DMS53 treated with DMSO at 0.1 percent for 48 hours (cell line): Measurements from ENCODE around the gene FAM216A.
"Not testable (repeated sequence)": the region's sequence is repeated elsewhere in the genome, so short reads cannot be mapped to it uniquely, and the experiment has no call there.

Experiments used
- DNase-seq: peaks from one replicate; lab custom pipeline; 2025; ENCODE audit not compliant: unreplicated experiment; lab: John Stamatoyannopoulos, UW

Gene FAM216A

DNA sequence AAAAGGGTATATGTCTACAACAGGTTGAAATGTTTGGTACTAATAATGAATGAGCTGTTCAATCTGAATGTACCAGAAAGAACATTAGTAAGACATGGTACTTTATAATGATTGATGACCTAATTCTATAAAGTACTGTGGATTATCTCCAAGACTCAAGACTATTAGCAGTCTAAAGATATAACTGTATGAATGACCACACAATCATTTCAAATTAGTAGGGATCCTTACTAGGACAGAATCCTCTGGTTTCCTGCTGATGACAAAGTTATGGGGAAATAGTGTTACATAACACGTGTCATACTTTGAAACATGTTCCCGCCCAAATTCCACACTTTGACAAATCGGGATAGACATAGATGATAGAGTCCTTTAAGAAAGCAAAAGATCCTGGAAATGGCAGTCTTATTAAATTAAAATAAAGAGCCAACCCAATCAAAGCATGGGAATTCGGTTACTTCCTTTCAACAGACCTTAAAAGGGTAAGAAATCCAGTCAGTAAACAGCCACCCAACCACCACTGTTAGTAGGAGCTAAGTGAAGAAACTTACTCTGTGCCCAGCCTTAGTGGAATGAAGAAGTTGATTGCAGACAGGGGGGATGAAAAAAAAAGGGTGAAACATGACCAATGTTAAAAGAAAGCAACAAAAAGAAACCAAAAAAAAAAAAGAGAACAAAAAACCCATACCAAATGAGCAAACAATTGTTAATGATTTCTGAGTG, 30.5 kb downstream of the FAM216A start:
- no peak for DNase-seq

DNA sequence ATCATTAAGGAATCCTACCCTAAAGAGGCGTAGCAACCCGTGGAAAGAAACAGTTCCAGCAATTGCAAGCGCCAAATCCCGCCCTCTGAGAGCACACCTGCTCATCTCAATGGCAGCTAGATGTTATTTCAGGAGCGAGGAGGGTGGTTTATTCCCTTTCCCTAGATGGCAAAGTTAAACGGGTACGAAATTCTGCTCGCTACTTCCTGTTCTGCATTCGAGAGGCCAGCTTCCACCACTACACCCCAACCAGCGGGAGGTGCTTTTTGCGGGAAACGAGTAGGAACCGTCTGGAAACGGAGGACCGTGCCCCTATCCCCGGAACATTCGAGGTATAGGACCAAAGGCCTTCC, 32.7 kb downstream of the FAM216A start:
- peak; percentile 61 for DNase-seq

DNA sequence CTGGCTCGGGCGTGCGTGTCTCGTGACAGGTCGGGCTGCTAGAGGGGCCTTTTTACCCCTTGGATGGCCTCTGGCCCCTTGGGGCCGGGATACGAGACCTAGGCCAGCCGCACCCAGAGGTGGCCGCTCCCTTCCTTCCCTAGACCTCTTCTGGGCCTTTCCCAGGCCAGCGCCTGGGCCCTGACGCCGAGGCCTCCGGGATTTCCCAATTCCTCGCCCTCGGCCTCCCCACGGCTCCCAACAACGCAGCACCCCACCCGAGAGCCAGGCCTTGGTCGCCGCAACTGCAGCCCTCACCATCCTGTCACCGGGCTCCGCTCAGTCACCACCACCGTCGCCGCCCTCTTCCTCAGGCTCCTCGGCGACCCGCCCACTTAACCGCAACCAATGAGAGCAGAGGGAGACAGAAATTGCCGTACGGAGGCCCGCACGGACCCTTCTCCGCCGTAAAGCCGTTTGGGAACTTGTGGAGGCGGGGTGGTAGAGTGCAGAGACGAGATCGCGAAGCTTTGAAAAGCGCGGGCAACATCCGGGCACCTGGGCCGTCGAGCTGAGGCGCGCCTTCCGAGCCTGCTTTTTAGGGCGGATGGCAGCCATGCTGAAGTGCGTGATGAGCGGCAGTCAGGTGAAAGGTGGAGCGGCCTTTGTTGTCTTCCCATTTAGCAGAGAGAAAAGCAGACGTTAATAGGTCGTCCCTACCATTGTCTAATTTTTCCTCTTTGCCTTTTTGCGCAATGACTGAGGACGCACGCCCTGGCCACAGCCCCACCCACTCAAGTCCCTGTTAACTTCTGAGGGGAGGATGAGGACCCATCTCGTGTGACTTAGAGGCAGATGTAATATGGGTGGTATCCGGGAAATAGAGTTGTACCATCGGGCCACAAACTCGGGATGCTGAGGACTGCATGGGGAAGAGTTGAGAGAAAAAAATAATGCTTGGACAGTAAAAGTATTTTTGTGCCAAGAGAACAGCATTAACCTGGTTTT, 33.4 kb downstream of the FAM216A start, which contains the start of the genes RAD9B and VPS29:
Gene RAD9B, plus strand, starts transcription at position 580 of the 987 bp plus-strand sequence. Its CDS starts 7 bp downstream, at position 587.
Gene VPS29, minus strand, starts transcription at position 360 of the 987 bp plus-strand sequence. Its CDS starts 60 bp downstream, at position 300.
- DNase-seq = peak; percentile 99

DNA sequence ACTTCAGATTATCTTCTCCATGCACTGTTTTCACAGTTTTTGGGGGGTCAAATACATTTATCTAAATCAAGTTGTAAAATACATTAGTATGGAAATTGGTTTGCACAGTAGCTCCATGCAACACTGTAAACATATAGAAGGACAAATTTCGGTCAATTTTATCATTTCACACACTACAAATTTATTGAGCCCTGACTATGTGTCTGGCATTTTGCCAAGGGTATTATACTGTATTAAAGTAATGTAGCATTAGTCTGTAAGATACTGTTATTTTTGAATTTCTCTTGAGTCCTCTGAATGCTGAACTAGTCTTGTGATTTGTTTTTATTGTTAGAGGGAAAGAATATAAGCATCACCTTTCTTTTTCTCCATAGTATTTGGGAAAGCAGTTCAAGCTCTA, 34.8 kb downstream of the FAM216A start:
- DNase-seq = no peak

DNA sequence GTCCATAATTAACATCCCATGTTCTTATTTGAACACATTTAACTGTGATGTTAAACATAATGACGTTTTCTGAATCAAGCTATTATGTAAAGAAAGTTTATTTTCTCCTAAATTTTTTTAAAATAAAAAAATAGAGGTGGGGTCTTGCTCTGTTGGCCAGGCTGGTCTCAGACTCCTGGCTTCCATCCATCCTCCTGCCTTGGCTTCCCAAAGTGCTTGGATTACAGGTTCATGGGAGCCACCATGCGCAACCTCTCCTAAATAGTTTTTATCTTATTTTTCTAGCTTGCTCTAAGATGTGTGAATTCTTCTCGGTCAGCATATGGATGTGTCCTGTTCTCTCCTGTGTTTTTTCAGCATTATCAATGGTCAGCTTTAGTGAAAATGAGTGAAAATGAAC, 36.7 kb downstream of the FAM216A start:
- DNase-seq = no peak

DNA sequence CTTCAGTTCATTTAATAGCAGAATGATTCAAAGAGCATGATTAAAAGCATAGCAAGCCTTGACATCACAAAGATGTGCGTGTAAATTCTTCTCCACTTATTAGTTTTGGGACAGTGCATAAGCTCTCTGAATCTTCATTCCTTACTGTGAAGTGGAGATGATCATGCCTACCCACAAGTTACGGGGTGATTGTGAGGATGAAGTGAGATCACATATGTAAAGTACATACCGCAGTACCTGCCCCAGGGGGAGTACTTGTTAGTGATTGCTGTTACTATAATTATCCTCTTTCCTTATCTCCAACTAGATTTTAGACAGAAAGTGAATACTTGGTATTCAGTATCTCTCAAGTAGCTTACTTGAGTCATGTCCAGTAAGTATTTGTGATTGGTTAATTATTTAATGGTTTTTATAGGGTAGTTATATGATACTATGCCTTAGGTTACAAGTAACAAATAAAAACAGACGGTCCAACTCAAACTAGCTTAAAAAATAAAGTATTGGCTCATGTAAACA, 39.5 kb downstream of the FAM216A start:
- DNase-seq = no peak

DNA sequence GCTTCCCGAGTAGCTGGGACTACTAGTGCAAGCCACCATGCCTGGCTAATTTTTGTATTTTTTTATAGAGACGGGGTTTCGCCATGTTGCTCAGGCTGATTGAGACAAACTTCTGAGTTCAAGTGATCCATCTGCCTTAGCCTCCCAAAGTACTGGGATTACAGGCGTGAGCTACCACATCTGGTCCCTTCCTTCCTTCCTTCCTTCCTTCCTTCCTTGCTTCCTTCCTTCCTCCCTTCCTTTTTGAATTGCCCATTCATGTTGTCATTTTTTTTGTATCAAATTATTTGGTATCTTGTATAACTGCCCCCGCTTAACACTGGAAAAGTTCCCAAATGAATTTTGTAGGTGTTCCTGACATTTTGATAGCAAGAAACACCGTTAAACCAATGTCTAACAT, 45.2 kb downstream of the FAM216A start:
- no peak for DNase-seq

DNA sequence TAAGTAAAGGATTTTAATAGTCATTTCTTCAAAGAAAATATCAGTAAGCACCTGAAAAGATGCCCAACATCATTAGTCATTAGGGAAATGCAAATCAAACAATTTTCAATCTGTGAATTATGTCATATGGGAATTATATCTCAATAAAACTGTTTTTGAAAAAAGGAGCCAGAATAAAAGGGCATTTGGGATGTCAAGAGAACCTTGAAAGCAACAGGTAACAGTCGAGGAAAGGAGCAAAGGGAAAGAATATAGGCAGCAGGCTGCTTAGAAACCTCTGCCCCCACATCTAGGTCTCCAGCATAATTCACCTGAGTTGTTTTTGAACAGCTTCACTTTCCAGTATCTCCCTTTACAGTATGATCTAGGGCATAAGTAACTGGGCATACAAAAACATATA, 45.7 kb downstream of the FAM216A start:
- no peak for DNase-seq

DNA sequence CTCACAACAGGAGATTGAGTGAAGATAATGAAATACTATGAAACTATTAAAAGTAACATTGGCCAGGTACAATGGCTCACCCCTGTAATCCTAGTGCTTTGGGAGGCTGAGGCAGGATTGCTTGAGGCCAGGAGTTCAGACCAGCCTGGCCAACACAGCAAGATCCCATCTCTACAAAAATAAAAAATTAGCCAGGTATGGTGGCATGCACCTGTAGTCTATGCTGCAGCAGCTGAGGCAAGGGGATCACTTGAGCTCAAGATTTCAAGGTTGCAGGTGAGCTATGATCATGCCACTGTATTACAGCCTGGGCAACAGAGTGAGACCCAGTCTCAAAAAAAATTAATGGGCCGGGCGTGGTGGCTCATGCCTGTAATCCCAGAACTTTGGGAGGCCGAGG, 48.4 kb downstream of the FAM216A start:
- DNase-seq = no peak

DNA sequence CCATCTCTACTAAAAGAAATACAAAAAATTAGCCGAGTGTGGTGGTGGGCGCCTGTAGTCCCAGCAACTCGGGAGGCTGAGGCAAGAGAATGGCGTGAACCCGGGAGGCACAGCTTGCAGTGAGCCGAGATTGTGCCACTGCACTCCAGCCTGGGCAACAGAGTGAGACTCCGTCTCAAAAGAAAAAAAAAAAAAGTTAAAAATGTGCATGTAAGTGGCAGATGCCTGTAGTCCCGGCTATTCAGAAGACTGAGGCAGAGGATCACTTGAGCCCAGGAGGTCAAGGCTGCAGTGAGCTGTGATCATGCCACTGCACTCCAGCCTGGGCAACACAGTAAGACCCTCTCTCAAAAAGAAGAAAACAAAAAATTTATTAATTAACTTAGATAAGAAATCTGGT, 49.4 kb downstream of the FAM216A start:
- not testable (repeated sequence) for DNase-seq

DNA sequence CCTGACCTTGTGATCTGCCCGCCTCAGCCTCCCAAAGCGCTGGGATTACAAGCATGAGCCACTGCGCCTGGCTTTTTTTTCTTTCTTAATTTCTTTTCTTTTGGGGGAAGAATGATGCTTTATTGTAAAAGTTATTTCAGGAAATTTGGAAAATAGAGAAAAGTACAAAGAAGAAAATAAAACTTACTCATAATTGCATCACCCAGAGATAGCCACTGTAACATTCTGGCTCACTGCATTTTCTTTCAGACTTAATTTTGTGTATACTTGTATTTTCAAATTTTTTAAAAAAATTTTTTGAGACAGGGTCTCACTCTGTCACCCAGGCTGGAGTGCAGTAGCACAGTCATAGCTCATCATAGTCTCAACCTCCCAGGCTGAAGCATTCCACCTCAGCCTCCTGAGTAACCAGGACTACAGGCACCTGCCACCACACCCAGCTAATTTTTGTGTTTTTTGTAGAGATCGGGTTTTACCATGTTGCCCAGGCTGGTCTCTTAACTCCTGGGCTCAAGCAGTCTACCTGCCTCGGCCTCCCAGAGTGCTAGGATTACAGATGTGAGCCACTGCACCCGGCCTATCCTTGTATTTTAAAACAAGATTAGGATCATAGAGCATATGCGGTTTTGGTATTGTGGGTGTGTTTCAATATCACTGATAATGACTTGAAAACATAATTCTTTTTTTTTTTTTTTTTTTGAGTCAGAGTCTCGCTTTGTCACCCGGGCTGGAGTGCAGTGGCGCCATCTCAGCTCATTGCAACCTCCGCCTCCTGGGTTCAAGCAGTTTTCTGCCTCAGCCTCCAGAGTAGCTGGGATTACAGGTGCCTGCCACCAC, 52.4 kb downstream of the FAM216A start:
- DNase-seq = not testable (repeated sequence)

DNA sequence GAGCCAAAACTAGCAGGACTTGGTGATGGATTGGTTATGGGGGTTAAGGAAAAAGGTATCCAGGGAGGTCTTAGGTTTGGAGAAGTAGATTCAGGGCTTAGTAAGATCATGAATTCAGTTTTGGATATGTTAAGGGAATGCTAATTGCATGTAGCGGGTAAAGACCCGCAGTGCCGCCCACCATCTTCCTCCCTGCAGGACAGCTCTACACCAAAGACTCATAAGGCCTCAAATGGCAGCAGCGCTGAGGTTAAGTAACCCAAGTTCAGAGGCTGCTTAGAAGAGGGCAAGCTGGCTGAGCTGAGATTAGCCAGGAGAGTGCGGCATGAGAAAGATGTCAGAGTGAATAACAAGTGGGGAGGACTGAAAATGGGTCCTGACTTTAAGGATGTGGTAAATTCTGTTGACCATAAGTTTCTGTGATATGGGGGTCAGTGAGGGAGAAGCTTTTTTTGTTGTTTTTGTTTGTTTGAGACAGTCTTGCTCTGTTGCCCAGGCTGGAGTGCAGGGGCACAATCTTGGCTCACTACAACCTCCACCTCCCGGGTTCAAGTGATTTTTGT, 59.7 kb downstream of the FAM216A start:
- no peak for DNase-seq

DNA sequence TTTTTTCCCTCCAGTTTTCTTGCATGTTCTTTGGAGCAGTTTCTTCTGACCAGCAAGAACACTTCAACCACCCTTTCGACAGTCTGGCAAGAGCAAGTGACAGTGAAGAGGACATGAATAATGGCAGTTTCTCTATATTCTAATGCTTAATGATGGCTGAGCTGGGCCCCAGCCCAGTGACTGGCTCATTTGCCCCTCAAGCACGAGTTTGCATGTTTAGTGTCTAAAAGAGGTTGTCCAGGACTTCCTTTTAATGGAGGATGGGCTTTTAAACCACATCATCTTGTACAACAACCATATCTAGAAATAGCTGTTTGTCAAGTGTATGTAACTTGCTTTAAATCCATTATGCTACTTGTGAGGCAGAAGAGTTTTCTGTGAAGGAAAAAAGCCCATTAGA, 61.9 kb downstream of the FAM216A start:
- DNase-seq = no peak

DNA sequence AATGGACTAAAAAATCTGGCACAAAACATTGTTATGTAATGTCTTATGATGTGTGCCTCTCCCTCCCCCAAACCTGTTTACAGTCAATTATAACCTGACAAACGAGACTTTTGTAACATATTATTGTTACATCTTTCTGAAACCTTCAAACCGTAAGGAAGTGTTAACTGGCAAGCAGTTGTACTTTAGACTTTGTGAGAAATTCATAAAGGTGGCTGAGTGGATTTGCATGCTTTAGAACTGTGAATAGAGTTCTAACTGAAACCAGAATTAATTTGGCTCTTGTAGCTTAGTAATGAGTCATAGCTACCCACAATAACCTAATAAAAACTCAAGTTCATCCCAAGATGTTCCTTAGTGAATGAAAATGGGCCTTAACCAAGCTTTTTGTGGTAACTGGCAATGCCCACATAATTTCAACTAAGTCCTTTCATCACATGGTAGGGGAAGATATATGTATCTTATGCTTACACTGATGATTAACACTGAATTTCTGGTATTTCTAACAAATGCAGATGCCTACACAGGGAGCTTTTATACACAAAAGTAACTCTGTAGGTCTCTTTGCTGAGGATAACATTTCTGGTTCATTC, 63.2 kb downstream of the FAM216A start:
- DNase-seq = no peak

DNA sequence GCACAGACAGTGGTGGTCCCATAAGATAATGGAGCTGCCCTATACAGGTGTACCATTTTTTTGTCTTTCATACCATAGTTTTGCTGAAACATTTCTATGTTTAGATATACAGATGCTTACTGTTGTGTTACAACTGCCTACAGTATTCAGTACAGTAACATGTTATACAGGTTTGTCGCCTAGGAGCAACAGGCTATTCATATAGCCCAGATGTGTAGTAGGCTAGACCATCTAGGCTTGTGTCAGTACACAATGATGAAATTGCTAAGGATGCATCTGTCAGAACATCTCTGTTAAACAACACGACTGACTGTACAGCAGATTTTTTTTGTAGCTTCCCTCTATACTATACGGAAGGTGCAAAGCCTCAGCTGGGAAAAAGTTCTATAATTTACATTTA, 64.0 kb downstream of the FAM216A start:
- DNase-seq = no peak

DNA sequence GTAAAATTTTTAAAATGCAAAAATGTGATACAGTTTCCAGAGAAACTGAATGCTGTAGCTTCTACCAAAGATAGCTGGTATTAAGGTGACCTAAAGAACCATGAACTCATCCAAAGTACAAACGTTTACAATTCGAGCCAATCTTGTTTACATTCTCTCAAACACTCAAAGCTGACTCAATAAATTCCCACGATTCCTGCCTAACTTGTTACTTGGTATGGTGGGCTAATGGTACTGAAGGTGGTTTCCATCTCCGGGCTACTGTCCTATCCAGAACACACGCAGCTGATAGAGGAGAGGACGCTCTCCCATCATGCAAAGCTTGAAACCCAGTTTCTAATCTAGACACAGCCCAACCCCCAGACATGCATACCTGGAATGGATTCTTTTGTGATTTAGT, 65.0 kb downstream of the FAM216A start:
- DNase-seq = peak; percentile 20

DNA sequence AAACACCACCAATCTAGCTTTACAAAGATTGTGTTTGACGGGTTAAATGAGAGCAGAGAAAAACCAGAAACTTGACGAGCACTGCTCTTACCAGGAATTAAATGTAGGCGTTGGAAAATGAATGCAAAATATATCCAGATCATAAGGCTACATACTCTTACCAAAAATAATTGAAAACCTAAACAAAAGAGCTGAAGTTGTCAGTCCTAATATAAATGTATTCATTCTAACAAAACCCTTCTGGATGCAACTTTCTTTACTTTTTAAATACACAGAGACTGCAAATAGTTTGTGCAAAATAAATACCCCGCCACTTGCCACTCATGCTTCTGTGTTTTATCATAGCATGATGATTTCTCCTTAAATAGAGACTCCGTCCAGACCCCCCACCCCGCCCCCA, 66.2 kb downstream of the FAM216A start:
- no peak for DNase-seq

DNA sequence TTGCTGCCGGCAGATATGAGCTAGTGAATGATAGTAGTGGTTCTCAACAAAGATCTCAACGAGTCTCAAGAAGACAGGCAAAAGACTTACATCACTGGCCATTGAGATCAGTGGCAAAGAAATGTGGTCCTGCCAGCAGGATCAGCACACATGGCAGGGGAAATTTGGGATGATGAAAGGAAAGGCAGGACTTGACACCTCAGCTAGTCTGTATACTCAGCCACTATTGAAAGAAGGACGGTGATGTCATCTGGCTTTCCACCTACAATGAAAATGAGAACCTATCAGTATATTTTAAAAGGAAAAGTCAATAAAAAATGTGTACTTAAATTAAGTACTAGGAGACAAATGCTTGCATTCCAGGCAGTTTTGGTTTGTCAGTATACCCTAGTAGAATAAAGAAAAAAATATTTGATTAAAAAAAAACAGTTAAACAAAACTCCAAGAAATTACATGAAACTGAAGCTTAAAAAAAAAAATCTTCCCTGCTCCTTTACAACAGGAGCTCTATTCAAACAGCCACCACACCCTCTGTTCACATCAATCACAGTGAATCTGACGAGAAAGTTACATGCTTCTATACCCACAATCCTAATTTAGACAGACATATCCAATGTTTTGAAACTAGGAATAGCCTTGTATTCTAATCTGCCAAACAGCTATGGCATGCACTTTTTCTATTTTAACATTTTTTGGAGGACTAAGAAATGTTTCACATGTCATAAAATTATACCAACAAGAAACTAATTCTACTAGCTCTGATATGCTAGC, 68.4 kb downstream of the FAM216A start:
- DNase-seq = no peak

DNA sequence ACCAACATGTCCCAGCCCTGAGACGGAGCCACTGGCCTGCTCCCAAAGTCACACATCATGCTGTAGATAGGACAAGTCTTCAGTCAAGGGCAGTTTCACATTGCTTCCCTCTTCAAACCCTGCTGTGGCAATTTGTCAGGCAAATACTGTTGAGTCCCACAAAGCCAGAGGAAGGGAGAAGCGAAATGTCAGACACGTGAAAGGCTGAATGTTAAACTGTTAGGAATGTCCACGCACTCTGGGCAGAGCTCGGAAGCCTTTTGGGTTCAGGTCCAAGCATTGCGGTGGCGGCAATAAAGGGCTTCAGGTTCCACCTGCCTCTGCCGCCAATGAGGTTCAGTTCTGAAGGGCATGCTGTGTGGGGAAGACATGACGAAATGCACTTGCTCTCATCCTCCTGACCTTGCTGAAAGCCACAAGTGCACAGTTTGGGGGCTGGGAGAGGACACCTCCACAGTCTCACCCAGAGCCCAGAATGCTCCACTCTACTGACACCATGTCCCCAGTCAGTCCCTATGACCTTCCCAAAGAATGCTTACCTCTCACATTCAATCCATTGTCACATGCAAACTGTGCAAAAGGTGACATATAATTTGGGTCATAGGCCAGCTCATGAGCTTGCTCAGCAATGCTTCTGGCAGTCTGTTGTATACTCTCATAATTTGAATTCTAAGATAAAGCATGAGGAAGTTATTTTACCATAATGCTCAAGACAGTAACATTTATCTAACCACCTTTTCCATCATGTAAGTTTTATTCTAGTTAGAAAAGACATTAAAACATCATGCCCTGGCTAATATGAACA, 69.2 kb downstream of the FAM216A start:
- no peak for DNase-seq
